Middle frontal gyrus (tissue), 1 donor: ENCODE data around the gene FOXK2.

Experiments used
- DNase-seq: peaks from one replicate; pipeline ENCODE4 v3.0.0-alpha.2; 2015; ENCODE audit warnings: low spot score; ENCODE audit errors: extremely low spot score

FOXK2 gene

GRCh38 chr17:82602986-82603710, 83.6 kb downstream of the FOXK2 start:
- no peak for DNase-seq

- DNase-seq = peak; percentile 18
Observed at GRCh38 chr17:82603981-82604448, 84.5 kb downstream of the FOXK2 start.

- DNase-seq = no peak
Observed at GRCh38 chr17:82604532-82604931, 85.0 kb downstream of the FOXK2 start.

DNA sequence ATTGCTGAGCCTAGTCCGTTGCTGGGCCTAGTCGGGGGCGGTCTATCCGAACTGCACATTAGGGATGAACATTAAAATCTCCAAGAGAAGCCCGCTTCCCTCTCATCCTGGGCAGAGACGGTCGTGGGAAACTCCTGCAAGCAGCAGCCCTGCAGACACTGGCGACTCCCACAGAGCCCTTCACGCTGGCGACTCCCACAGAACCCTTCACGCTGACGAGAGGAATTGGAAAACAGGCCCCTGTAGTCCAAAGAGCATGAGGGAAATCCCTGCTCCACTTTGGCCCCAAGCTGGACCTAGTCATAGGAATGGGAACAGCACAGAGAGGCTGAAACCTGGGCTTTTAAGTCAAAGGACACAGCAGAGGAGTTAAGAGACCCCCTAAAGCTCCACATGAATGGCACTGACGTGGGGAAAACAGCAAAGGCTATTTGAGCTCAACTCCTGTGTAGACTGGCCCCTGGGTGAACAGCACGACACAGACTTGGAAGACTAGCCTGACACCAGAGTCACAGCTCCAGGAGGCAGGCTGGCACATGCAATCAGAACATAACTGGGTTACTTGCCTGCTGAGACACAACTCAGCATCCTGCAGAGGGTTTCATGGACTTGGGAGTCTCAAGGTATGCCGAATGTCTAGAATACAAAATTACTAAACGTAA, 86.5 kb downstream of the FOXK2 start:
- DNase-seq = no peak

GRCh38 chr17:82608816-82609215, 89.3 kb downstream of the FOXK2 start:
- DNase-seq = no peak

DNA sequence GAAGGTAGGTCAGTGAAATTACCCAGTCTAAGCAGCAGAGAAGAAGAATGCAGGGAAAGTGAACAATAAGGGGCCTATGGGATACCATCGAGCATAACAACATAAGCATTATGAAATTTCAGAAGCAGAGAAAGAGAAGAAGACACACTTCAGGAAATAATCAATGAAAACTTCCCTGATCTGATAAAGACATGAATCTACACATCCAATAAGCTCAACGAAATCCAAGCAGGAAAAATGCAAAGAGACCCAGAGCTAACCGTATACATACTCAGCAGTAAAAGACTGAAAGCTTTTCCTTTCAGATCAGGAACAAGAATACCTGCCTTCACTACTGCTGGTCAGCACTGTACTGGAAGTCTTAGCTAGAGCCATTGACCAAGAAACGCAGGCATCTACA, 90.1 kb downstream of the FOXK2 start:
- DNase-seq = no peak

GRCh38 chr17:82611140-82612058, 91.9 kb downstream of the FOXK2 start:
- DNase-seq = no peak

DNA sequence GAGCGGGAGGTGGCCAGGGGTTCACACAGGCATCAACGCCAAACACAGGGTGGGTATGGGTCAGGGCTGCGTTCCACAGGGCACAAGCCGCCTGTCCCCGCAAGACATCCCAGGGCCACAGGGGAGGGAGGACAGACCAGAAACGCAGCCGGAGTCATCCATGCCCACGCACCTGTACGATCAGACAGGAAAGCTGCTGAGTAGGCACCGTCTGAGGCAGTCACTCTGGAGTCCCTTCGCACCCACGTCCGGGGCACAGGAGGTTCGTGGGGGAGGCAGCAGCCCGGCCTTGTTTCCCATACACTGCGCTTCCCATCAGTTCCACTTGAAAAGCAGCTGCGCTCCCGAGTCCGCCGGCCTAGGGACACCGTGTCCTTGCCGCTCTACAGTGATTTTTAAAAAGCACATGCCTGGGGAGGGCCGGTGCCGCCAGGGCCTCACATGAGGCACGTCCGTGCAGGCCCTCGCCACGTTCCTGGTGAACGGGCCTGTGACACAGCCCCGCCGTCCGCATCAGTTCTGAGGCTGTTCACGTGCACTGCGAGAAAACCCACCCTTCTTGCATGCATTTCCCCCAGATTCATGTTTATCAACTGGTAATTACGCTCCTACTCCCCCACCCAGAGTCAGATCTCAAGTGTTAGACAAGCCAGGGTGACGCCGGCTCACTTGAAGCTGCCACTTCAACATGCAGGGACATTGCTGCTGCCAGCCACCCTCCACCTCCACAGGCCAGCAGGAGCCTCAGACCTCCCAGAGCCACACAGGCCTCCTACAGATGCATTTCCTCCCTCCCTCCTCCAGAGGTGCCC, 94.0 kb downstream of the FOXK2 start:
- no peak for DNase-seq

DNA sequence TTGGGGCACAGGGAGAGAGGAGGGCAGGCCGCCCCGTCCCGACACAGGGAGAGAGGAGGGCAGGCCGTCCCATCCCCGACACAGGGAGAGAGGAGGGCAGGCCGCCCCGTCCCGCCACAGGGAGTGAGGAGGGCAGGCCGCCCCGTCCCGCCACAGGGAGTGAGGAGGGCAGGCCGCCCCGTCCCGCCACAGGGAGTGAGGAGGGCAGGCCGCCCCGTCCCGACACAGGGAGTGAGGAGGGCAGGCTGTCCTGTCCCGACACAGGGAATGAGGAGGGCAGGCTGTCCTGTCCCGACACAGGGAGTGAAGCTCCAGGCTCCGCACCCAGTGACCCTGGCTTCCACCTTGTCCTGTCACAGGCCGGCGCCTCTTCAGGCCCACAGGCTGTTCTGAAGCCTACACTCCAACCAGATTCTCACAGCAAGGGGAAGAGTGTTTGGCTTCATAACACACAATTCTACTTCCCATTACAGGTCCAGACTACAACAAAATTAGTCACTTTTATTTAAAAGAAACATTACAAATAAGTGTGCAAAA, 94.6 kb downstream of the FOXK2 start:
- no peak for DNase-seq

DNA sequence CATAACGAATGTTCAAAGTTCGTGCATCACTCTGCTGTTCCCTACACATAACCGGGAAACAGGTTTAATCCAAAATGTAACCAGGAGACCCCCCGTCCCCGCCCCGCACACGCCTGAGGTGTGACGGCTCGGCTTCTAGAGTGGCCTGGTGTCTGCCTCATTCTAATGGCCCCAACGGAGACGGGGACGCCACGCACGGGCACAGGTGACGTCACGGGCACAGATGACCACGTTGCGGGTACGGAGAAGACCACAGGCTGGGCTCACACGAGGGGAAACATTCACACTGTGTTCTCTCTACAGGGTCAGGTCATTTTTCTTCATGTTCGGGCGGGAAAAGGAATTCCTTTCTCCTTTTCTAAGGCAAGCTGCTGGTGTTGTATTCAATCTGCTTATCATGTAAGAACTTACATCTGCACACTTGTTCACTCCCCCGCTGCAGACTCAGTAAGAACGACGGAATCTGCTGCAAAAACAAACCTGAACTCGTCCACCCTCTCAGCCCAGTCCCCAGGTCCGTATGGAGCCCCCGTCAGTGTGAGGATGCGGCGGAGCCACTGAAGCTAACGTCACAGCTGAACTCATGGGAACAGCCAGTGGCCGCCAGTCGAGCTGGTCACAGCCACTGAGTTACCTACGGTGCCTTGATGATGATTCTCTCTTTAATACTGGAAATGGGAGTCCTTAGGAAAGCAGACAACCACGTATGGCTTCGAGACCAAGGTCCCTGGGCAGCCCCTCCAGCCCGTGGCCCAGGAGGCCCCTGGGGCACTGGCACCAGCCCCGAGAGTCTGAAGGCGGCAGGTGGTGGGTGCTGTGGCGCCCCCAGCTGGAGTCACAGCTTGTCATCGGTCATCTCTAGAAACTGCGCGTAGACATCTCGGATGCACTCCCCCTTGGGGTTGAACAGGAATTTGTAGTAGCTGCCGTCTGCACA, 95.8 kb downstream of the FOXK2 start:
- no peak for DNase-seq

DNA sequence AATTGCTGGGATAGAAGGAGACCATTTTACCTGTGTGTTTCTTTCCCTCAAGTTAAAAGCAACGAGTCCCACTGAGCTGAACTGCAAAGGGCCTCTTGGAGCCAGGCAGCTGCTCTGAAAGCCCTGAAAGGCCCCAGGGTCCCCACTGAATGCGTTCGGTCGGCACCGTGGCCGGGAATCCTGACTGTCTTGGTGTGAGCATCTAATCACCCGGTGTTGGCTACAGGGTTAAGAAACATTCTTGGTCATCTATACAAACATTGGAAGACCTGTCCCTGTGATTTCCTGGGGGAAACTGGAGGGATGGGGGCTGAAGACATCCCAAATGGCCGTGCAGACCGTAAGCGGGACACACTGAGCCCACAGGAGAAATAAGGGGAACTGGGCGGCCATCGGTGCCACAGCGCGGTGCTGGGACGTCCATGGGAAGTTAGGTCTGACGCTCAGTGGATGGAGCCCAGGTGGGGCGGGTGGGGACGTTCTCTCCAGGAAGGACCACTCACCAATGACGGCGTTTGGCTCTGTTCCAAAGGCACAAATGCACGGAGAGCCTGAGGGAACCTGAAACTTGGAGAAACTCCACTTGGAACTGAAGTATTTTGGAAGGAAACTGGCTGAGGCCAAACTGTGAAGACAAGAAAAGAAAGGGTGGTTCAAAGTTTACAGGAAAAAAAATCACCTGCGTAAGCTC, 96.6 kb downstream of the FOXK2 start:
- no peak for DNase-seq

- no peak for DNase-seq
Observed at GRCh38 chr17:82619211-82619610, 99.7 kb downstream of the FOXK2 start.

- DNase-seq = no peak
Observed at GRCh38 chr17:82619641-82620040, 100.1 kb downstream of the FOXK2 start.

DNA sequence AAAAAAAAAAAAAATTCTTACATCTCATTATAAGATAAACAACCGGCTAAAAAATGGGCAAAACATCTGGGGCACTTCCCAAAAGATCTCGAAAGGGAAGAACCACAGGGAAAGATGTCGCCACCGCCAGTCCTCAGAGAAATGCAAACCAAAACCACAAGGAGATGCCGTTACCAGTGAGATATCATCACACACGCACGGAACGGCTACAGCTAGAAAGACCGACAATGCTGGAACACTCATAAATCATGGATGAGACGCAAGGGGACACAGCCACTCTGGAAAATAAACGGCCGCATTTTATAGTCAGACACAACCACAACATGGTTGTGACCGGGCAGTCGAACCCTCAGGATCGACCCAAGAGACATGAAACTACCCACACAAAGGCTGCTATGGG, 104.2 kb downstream of the FOXK2 start:
- DNase-seq = no peak

- DNase-seq = no peak
Observed at GRCh38 chr17:82627405-82627804, 107.9 kb downstream of the FOXK2 start.

DNA sequence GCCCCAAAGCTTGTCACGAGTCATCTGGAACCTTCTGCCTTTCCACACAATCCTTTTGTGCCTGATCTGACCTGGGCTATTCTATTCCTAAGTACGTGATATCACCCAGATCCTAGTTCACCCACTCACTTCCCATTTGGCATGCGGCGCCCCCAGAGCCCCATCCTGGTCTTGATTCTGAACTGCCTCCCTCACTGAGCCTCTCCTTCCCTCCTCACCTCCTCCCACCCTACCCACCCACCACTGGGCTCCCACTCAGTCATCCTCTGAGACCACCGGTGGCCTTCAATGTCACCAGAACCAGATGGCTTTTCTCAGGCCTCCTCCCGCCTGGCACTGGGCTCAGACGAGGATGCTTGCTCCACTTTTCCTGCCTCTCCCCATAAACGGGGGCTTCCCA, 110.2 kb downstream of the FOXK2 start:
- no peak for DNase-seq

DNA sequence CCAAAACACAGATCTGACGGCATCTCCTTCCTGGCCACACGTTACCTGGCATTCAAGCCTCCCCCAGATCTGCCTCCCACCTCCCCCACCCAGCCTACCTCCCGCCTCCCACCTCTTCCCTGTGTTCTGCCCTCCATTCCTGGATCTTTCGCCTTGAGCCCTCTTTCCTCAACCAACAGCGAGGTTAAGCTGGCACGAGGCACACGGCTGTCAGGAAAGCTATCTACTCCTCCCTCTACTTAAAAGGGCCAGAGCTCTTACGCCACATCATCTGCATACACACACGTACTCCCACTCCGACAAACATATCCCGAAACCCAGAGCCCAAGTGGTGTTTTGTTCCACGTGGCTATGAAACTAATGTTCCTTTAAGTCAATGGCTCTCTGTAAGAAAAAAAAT, 110.7 kb downstream of the FOXK2 start:
- DNase-seq = no peak

DNA sequence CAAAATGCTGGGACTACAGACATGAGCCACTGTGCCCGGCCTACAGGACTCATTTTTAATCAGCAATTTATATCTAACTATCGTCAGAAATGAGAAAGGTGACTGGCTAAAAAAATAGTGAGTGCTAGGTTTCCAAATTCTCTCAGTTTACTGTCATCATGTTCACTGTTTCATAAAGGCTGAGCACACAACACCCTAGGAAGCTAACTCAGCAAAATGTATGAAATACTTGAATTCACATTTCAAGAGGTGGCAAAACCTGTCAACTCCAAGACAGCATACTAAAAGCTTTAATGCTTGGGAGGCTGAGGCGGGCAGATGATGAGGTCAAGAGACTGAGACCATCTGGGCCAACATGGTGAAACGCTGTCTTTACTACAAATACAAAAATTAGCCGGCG, 112.0 kb downstream of the FOXK2 start:
- DNase-seq = no peak

DNA sequence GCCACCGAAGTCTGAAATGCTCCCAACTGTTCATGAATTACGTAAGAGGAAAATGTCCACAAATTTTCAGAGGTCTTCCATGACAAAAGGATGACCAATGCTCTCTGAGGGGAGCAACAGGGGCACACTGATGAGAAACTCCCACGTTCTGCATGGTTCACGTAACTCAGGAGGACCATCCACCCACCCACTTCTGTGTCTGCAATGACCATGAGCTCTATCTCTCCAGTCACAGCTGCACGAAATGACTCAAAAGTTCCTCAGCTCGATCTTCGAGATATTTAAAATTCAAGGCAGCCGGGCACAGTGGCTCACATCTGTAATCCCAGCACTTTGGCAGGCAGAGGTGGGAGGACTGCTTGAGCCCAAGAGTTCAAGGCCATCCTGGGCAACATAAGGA, 112.9 kb downstream of the FOXK2 start:
- no peak for DNase-seq
